ENCODE data around the gene CORIN.
"Not testable (repeated sequence)": the region's sequence is repeated elsewhere in the genome, so short reads cannot be mapped to it uniquely, and the experiment has no call there.

The CORIN gene

GRCh38 chr4:47776353-47776752 lies 61.5 kb downstream of the CORIN start:
- no peak for DNase-seq (ENCODE audit: extremely low read depth in 1 of 2, low read depth in 1 of 2)

- DNase-seq (ENCODE audit: extremely low read depth in 1 of 2, low read depth in 1 of 2), result no peak
Observed at GRCh38 chr4:47774079-47774478, 63.8 kb downstream of the CORIN start.

GRCh38 chr4:47771020-47771419 lies 66.8 kb downstream of the CORIN start:
- DNase-seq (ENCODE audit: extremely low read depth in 1 of 2, low read depth in 1 of 2), result no peak

- not testable (repeated sequence) for DNase-seq (ENCODE audit: extremely low read depth in 1 of 2, low read depth in 1 of 2)
Observed at GRCh38 chr4:47767956-47768355, 69.9 kb downstream of the CORIN start.

- no peak for DNase-seq (ENCODE audit: extremely low read depth in 1 of 2, low read depth in 1 of 2)
Observed at GRCh38 chr4:47763279-47763678, 74.6 kb downstream of the CORIN start.

GRCh38 chr4:47762376-47763266 lies 75.2 kb downstream of the CORIN start:
- no peak for DNase-seq (ENCODE audit: extremely low read depth in 1 of 2, low read depth in 1 of 2)

- DNase-seq (ENCODE audit: extremely low read depth in 1 of 2, low read depth in 1 of 2), result not testable (repeated sequence)
Observed at GRCh38 chr4:47753316-47753715, 84.6 kb downstream of the CORIN start.

GRCh38 chr4:47752214-47752613 lies 85.7 kb downstream of the CORIN start:
- no peak for DNase-seq (ENCODE audit: extremely low read depth in 1 of 2, low read depth in 1 of 2)

- no peak for DNase-seq (ENCODE audit: extremely low read depth in 1 of 2, low read depth in 1 of 2)
Observed at GRCh38 chr4:47750788-47751187, 87.1 kb downstream of the CORIN start.

GRCh38 chr4:47749858-47750257 lies 88.0 kb downstream of the CORIN start:
- DNase-seq (ENCODE audit: extremely low read depth in 1 of 2, low read depth in 1 of 2), result no peak

GRCh38 chr4:47749060-47749459 lies 88.8 kb downstream of the CORIN start:
- no peak for DNase-seq (ENCODE audit: extremely low read depth in 1 of 2, low read depth in 1 of 2)

- DNase-seq (ENCODE audit: extremely low read depth in 1 of 2, low read depth in 1 of 2), result no peak
Observed at GRCh38 chr4:47747846-47748494, 89.9 kb downstream of the CORIN start.

- no peak for DNase-seq (ENCODE audit: extremely low read depth in 1 of 2, low read depth in 1 of 2)
Observed at GRCh38 chr4:47747211-47747610, 90.7 kb downstream of the CORIN start.

- DNase-seq (ENCODE audit: extremely low read depth in 1 of 2, low read depth in 1 of 2), result no peak
Observed at GRCh38 chr4:47746122-47746521, 91.7 kb downstream of the CORIN start.

- DNase-seq (ENCODE audit: extremely low read depth in 1 of 2, low read depth in 1 of 2), result no peak
Observed at GRCh38 chr4:47744843-47745382, 93.0 kb downstream of the CORIN start.

- no peak for DNase-seq (ENCODE audit: extremely low read depth in 1 of 2, low read depth in 1 of 2)
Observed at GRCh38 chr4:47744253-47744652, 93.6 kb downstream of the CORIN start.

GRCh38 chr4:47741200-47741599 lies 96.7 kb downstream of the CORIN start:
- DNase-seq (ENCODE audit: extremely low read depth in 1 of 2, low read depth in 1 of 2), result no peak

GRCh38 chr4:47737326-47737725 lies 100.5 kb downstream of the CORIN start:
- DNase-seq (ENCODE audit: extremely low read depth in 1 of 2, low read depth in 1 of 2), result no peak

- DNase-seq (ENCODE audit: extremely low read depth in 1 of 2, low read depth in 1 of 2), result no peak
Observed at GRCh38 chr4:47736555-47736954, 101.3 kb downstream of the CORIN start.

- DNase-seq (ENCODE audit: extremely low read depth in 1 of 2, low read depth in 1 of 2), result no peak
Observed at GRCh38 chr4:47736146-47736545, 101.7 kb downstream of the CORIN start.

- no peak for DNase-seq (ENCODE audit: extremely low read depth in 1 of 2, low read depth in 1 of 2)
Observed at GRCh38 chr4:47733302-47734175, 104.3 kb downstream of the CORIN start.

Measured in activated CD8-positive, alpha-beta memory T cell treated with anti-CD3 and anti-CD28 coated beads for 1 hour (primary cell).